Trophoblast cell (in vitro differentiated cells and primary cell): ENCODE results near the gene VSIG10L2.

ENCODE experiments used
- DNase-seq, 2 donors: peaks; one replicate each; pipeline ENCODE4 v3.0.0-alpha.2; 2016
- H2AFZ ChIP-seq: 2 replicates; pipeline ENCODE4 v1.6.1; 2013; ENCODE audit warnings: low read length, moderate library complexity, mild to moderate bottlenecking; ENCODE audit not compliant: insufficient read depth, poor library complexity
- H2AK5ac ChIP-seq: 2 replicates; pipeline ENCODE4 v1.6.1; 2013; ENCODE audit warnings: mild to moderate bottlenecking, low read length
- H2BK120ac ChIP-seq: 2 replicates; pipeline ENCODE4 v1.6.1; 2013; ENCODE audit warnings: low read length, mild to moderate bottlenecking, moderate library complexity; ENCODE audit not compliant: insufficient read depth, poor library complexity
- H2BK12ac ChIP-seq: 2 replicates; pipeline ENCODE4 v1.6.1; 2013; ENCODE audit warnings: mild to moderate bottlenecking, low read length, moderate library complexity
- H2BK5ac ChIP-seq: 2 replicates; pipeline ENCODE4 v1.6.1; 2013; ENCODE audit warnings: low read length, low read depth, moderate library complexity, mild to moderate bottlenecking; ENCODE audit not compliant: poor library complexity
- H3K14ac ChIP-seq: 2 replicates; pipeline ENCODE4 v1.6.1; 2013; ENCODE audit warnings: mild to moderate bottlenecking, low read length
- H3K18ac ChIP-seq: 2 replicates; pipeline ENCODE4 v1.6.1; 2013; ENCODE audit warnings: mild to moderate bottlenecking, low read length
- H3K23ac ChIP-seq: 2 replicates; pipeline ENCODE4 v1.6.1; 2013; ENCODE audit warnings: low read length
- H3K27ac ChIP-seq: 2 replicates; pipeline ENCODE4 v1.5.1; 2013; ENCODE audit warnings: low read depth, mild to moderate bottlenecking, inconsistent platforms, low read length, moderate library complexity
- H3K27me3 ChIP-seq: 2 replicates; pipeline ENCODE4 v1.6.1; 2013; ENCODE audit warnings: inconsistent platforms, mild to moderate bottlenecking, low read length, moderate library complexity; ENCODE audit not compliant: insufficient read depth
- H3K36me3 ChIP-seq, 2 experiments: 1 replicate in 1 of 2; 2 replicates in 1 of 2; pipeline ENCODE4 v1.6.1; 2013; ENCODE audit warnings: low read length in 2 of 2, mild to moderate bottlenecking in 2 of 2, moderate library complexity in 1 of 2; ENCODE audit not compliant: insufficient read depth in 2 of 2, control insufficient read depth in 1 of 2
- H3K4ac ChIP-seq: 2 replicates; pipeline ENCODE4 v1.6.1; 2013; ENCODE audit warnings: low read depth, mild to moderate bottlenecking, low read length, moderate library complexity
- H3K4me1 ChIP-seq, 2 experiments: 1 replicate in 1 of 2; 2 replicates in 1 of 2; pipeline ENCODE4 v1.6.1; 2013; ENCODE audit warnings: low read length in 2 of 2, mild to moderate bottlenecking in 2 of 2, moderate library complexity in 1 of 2; ENCODE audit not compliant: insufficient read depth in 2 of 2, control insufficient read depth in 1 of 2
- H3K4me2 ChIP-seq: 2 replicates; pipeline ENCODE4 v1.6.1; 2013; ENCODE audit warnings: inconsistent platforms, mild to moderate bottlenecking, low read length, moderate library complexity
- H3K4me3 ChIP-seq: 2 replicates; pipeline ENCODE4 v1.5.1; 2013; ENCODE audit warnings: mild to moderate bottlenecking, low read depth, low read length, inconsistent platforms
- H3K79me1 ChIP-seq: one replicate; pipeline ENCODE4 v1.6.1; 2013; ENCODE audit warnings: low read length
- H3K79me2 ChIP-seq: 2 replicates; pipeline ENCODE4 v1.6.1; 2013; ENCODE audit warnings: low read length, mild to moderate bottlenecking; ENCODE audit not compliant: control insufficient read depth, insufficient read depth, poor library complexity
- H3K9ac ChIP-seq: 2 replicates; pipeline ENCODE4 v1.6.1; 2013; ENCODE audit warnings: mild to moderate bottlenecking, low read length
- H3K9me3 ChIP-seq: 2 replicates; pipeline ENCODE4 v1.6.1; 2013; ENCODE audit warnings: low read depth, mild to moderate bottlenecking, control low read depth, inconsistent platforms, low read length; ENCODE audit not compliant: insufficient read depth
- H4K12ac ChIP-seq: 2 replicates; pipeline ENCODE4 v1.6.1; 2013; ENCODE audit warnings: low read depth, mild to moderate bottlenecking, low read length, moderate library complexity
- H4K8ac ChIP-seq: 2 replicates; pipeline ENCODE4 v1.6.1; 2013; ENCODE audit warnings: low read depth, mild to moderate bottlenecking, low read length, moderate library complexity
- H4K91ac ChIP-seq: one replicate; pipeline ENCODE4 v1.6.1; 2013; ENCODE audit warnings: low read depth, mild to moderate bottlenecking, low read length, moderate library complexity
- WGBS: extraction: QIAGEN DNeasy Blood & Tissue Kit; methylation state at CpG from one replicate; pipeline ENCODE4 v1.1.7; 2013; ENCODE audit warnings: missing lambda C conversion rate; ENCODE audit not compliant: insufficient read length, insufficient coverage; ENCODE audit errors: extremely low coverage; 5-methylcytosine and 5-hydroxymethylcytosine counted together

VSIG10L2 gene

DNA sequence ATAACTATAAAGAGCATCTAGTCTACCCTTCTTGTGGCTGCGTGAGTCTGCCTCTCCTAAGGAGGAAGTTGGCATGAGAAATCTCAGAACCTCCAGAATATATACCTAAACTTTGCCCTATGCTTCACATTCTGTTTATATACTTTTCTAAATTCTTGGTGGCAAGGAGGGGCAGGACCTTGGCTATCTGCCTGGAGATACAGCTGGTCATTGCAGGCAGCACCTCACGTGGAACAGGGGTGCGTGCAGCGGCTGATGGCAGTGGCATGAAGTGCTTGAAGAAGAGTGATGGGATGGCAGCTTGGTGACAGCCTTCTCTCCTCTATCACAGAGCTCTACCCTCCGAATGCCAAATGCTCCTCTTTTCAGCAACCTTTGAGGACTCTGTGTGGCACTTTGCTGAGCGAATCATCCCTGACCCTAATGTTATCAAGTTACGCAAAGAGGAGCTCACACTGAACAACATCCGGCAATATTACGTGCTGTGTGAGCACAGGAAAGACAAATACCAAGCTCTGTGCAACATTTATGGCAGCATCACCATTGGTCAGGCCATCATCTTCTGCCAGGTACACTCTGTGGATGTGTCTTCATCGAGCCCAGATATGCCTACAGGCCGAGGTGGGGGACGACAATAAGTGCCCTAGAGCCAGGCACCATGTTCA is 29.0 kb upstream of the VSIG10L2 start:
- no peak overlapping the region for H3K4ac ChIP-seq
- no CpG with 5 or more reads among the region's 12 CpGs for WGBS
- H2AFZ ChIP-seq, result no peak overlapping the region
- no peak overlapping the region for H2BK5ac ChIP-seq
- H3K79me2 ChIP-seq, result no peaks in the 10 kb centered on the region
- H3K23ac ChIP-seq, result no peak overlapping the region
- no peak overlapping the region for H2BK120ac ChIP-seq
- no peaks in the 10 kb centered on the region for H3K36me3 ChIP-seq
- no peak overlapping the region for H3K27ac ChIP-seq
- H3K4me1 ChIP-seq, result no peaks in the 10 kb centered on the region
- no peaks in the 10 kb centered on the region for H3K79me1 ChIP-seq
- H4K12ac ChIP-seq, result no peak overlapping the region
- H4K91ac ChIP-seq, result no peak overlapping the region
- H3K14ac ChIP-seq, result no peak overlapping the region
- no peak overlapping the region for H3K9ac ChIP-seq
- no peak overlapping the region for H3K18ac ChIP-seq
- H2AK5ac ChIP-seq, result no peak overlapping the region
- no peak overlapping the region for H4K8ac ChIP-seq
- DNase-seq, result no peak
- H3K27me3 ChIP-seq, result no peaks in the 10 kb centered on the region
- H2BK12ac ChIP-seq, result no peak overlapping the region
- no peaks in the 10 kb centered on the region for H3K9me3 ChIP-seq
- H3K4me3 ChIP-seq, result no peak overlapping the region
- no peak overlapping the region for H3K4me2 ChIP-seq

DNA sequence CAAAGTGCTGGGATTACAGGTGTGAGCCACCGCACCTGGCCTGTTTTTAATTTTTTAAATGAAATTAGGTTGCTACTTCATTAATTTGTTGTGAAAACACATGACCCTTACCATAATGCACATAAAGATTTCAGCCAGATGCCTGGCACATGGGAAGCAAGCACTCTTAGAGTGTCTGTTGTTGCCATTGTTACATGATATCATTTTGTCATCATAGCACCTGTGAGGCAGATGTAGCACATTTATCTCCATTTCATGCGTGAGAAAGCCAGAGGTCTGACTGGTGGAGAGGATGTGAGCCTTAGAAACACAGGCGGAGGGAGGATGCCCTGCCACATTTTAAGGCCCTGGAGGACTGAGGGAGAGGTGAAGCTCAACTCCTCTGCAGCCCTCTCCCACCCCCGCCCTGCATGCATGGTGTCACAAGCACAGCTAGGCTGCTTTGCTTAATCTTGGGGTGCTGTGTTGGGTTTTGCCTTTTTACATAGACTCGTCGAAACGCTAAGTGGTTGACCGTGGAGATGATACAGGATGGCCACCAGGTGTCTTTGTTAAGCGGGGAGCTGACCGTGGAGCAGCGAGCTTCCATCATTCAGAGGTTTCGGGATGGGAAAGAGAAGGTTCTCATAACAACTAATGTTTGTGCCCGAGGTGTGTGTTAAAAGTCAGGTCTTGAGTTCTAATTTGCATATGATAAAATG is 27.6 kb upstream of the VSIG10L2 start:
- H2BK5ac ChIP-seq, result no peak overlapping the region
- no peak overlapping the region for H3K4me2 ChIP-seq
- no peaks in the 10 kb centered on the region for H3K36me3 ChIP-seq
- H3K4ac ChIP-seq, result no peak overlapping the region
- H3K27me3 ChIP-seq, result no peaks in the 10 kb centered on the region
- no peak overlapping the region for H3K4me3 ChIP-seq
- no peak overlapping the region for H4K8ac ChIP-seq
- no peak overlapping the region for H2AFZ ChIP-seq
- H3K79me2 ChIP-seq, result no peaks in the 10 kb centered on the region
- no peak overlapping the region for H4K91ac ChIP-seq
- H3K14ac ChIP-seq, result no peak overlapping the region
- H3K9ac ChIP-seq, result no peak overlapping the region
- no peaks in the 10 kb centered on the region for H3K79me1 ChIP-seq
- no peak overlapping the region for H3K23ac ChIP-seq
- H3K9me3 ChIP-seq, result no peaks in the 10 kb centered on the region
- WGBS, result no CpG with 5 or more reads among the region's 13 CpGs
- no peaks in the 10 kb centered on the region for H3K4me1 ChIP-seq
- no peak overlapping the region for H3K27ac ChIP-seq
- H4K12ac ChIP-seq, result no peak overlapping the region
- no peak for DNase-seq
- no peak overlapping the region for H3K18ac ChIP-seq
- H2AK5ac ChIP-seq, result no peak overlapping the region
- no peak overlapping the region for H2BK12ac ChIP-seq
- no peak overlapping the region for H2BK120ac ChIP-seq

DNA sequence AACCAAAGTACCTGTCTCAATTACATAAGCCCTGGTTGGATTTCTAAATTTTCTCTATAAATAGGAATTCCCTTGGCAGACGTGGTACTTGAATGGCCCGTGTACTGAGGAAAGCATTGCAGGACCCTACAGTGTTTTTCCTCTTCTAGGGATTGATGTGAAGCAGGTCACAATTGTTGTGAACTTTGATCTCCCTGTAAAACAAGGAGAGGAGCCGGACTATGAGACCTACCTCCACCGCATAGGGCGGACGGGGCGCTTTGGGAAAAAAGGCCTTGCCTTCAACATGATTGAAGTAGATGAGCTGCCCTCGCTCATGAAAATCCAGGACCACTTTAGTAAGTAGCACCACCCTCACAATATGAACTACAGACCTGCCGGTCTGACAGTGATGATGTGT is 24.8 kb upstream of the VSIG10L2 start:
- H3K27ac ChIP-seq, result no peak overlapping the region
- H2AK5ac ChIP-seq, result no peak overlapping the region
- no CpG with 5 or more reads among the region's 9 CpGs for WGBS
- H3K36me3 ChIP-seq, result no peaks in the 10 kb centered on the region
- H3K14ac ChIP-seq, result no peak overlapping the region
- no peaks in the 10 kb centered on the region for H3K79me2 ChIP-seq
- no peak overlapping the region for H3K4me2 ChIP-seq
- DNase-seq, result no peak
- H3K18ac ChIP-seq, result no peak overlapping the region
- no peak overlapping the region for H2BK120ac ChIP-seq
- no peak overlapping the region for H3K4ac ChIP-seq
- no peak overlapping the region for H2BK12ac ChIP-seq
- no peak overlapping the region for H3K9ac ChIP-seq
- H4K12ac ChIP-seq, result no peak overlapping the region
- H3K9me3 ChIP-seq, result no peaks in the 10 kb centered on the region
- H2BK5ac ChIP-seq, result no peak overlapping the region
- no peak overlapping the region for H3K23ac ChIP-seq
- H3K4me3 ChIP-seq, result no peak overlapping the region
- no peak overlapping the region for H4K8ac ChIP-seq
- H2AFZ ChIP-seq, result no peak overlapping the region
- H3K27me3 ChIP-seq, result no peaks in the 10 kb centered on the region
- no peak overlapping the region for H4K91ac ChIP-seq
- H3K79me1 ChIP-seq, result peaks cover 2% of the 10 kb centered on the region
- H3K4me1 ChIP-seq, result peaks cover 10 to 16% of the 10 kb centered on the region in 2 experiments

DNA sequence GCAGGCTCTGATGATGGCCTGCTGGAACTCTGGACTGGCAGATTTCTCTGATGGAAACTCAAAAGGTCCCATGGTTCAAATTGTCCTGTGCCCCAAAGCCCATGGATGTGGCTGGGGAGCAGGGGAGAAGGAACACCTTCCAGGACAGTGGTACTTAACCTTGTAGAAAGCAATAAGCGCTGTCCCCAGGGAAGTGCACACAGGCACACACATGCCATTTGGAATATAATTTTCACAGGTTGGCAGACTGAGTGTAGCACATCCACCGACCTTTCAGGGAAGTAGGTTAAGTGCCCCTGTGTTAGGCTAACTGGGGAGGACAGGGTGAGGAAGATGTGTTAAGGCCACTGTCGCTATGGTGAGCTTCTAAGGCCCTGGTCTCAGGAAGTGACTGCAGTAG is 23.7 kb upstream of the VSIG10L2 start:
- no peak overlapping the region for H3K4me3 ChIP-seq
- no peak overlapping the region for H2BK120ac ChIP-seq
- H3K4me1 ChIP-seq, result peaks cover 12 to 18% of the 10 kb centered on the region in 2 experiments
- peaks cover 4% of the 10 kb centered on the region for H3K79me1 ChIP-seq
- no peak for DNase-seq
- no peak overlapping the region for H2BK12ac ChIP-seq
- no peak overlapping the region for H4K12ac ChIP-seq
- no peak overlapping the region for H2AK5ac ChIP-seq
- no peak overlapping the region for H3K23ac ChIP-seq
- H3K14ac ChIP-seq, result no peak overlapping the region
- no peak overlapping the region for H3K4ac ChIP-seq
- H3K9me3 ChIP-seq, result no peaks in the 10 kb centered on the region
- H3K79me2 ChIP-seq, result no peaks in the 10 kb centered on the region
- H3K27ac ChIP-seq, result no peak overlapping the region
- no peak overlapping the region for H2AFZ ChIP-seq
- H4K91ac ChIP-seq, result no peak overlapping the region
- H3K36me3 ChIP-seq, result no peaks in the 10 kb centered on the region
- no peaks in the 10 kb centered on the region for H3K27me3 ChIP-seq
- no peak overlapping the region for H3K18ac ChIP-seq
- H3K4me2 ChIP-seq, result no peak overlapping the region
- no peak overlapping the region for H4K8ac ChIP-seq
- no peak overlapping the region for H2BK5ac ChIP-seq
- H3K9ac ChIP-seq, result no peak overlapping the region
- no CpG with 5 or more reads among the region's 3 CpGs for WGBS
